Esophagus (tissue), 2 donors: ENCODE data around the gene SLC5A10. TPM values are rescaled to one million over a fixed set of nuclear protein-coding genes. Genes with fewer than 3 reads are reported as not detected.
"Not testable (repeated sequence)": the region's sequence is repeated elsewhere in the genome, so short reads cannot be mapped to it uniquely, and the experiment has no call there.

ENCODE experiments used
- H3K27ac ChIP-seq, 2 donors: one replicate each; pipeline ENCODE4 v1.5.1; 2013; ENCODE audit warnings: low read depth in 2 of 2, mild to moderate bottlenecking in 2 of 2, inconsistent platforms in 1 of 2, low read length in 1 of 2, moderate library complexity in 1 of 2
- H3K27me3 ChIP-seq, 2 donors: one replicate each; pipeline ENCODE4 v1.6.1; 2013; ENCODE audit warnings: low read length in 2 of 2, control low read depth in 1 of 2, mild to moderate bottlenecking in 1 of 2; ENCODE audit not compliant: insufficient read depth in 2 of 2, control insufficient read depth in 1 of 2
- H3K36me3 ChIP-seq, 2 donors: one replicate each; pipeline ENCODE4 v1.6.1; 2013; ENCODE audit warnings: low read length in 1 of 2; ENCODE audit not compliant: control insufficient read depth in 2 of 2, insufficient read depth in 2 of 2
- H3K4me1 ChIP-seq, 2 donors: one replicate each; pipeline ENCODE4 v1.6.1; 2013; ENCODE audit warnings: low read length in 1 of 2; ENCODE audit not compliant: control insufficient read depth in 2 of 2, insufficient read depth in 2 of 2
- H3K4me3 ChIP-seq, 2 donors: one replicate each; pipeline ENCODE4 v1.5.1; 2013; ENCODE audit warnings: low read length in 2 of 2, mild to moderate bottlenecking in 2 of 2, low read depth in 1 of 2, moderate library complexity in 1 of 2
- H3K9me3 ChIP-seq, 2 donors: one replicate each; pipeline ENCODE4 v1.6.1; 2013; ENCODE audit warnings: mild to moderate bottlenecking in 2 of 2, low read depth in 1 of 2, low read length in 1 of 2, moderate library complexity in 1 of 2; ENCODE audit not compliant: control insufficient read depth in 2 of 2, insufficient read depth in 1 of 2
- WGBS, 2 donors: extraction: QIAGEN DNeasy Blood & Tissue Kit; methylation state at CpG; one replicate each; pipeline ENCODE4 v1.1.7; 2013; 5-methylcytosine and 5-hydroxymethylcytosine counted together
- polyA plus RNA-seq, 2 donors: library from polyadenylated mRNA; stranded (reverse); fragments of 200-250 nt; gene quantifications; one replicate each; pipeline ENCODE4 v1.2.3, GENCODE V29; 2013
- donor health status: healthy with polysubstance abuse.
- donor health status: Bipolar disorder and iron deficiency.

Gene SLC5A10
- polyA plus RNA-seq, 2 donors: 0.36 to 0.49 TPM

- Histone ChIP-seq H3K4me1 (no peaks in the 10 kb centered on the region), H3K27ac (no peak overlapping the region), H3K36me3 (peaks cover 3 to 9% of the 10 kb centered on the region in 2 donors), H3K27me3 (no peaks in the 10 kb centered on the region), H3K4me3 (no peak overlapping the region), H3K9me3 (no peaks in the 10 kb centered on the region)
- WGBS, 2 donors: 60 to 73% methylated on average over 2 of the region's 2 CpGs
These were observed 30.5 kb upstream of the SLC5A10 start for GRCh38 chr17:18921485-18921884.

GRCh38 chr17:18921912-18922451, 30.0 kb upstream of the SLC5A10 start:
- Histone ChIP-seq H3K9me3 (no peaks in the 10 kb centered on the region), H3K27me3 (no peaks in the 10 kb centered on the region), H3K4me3 (no peak overlapping the region), H3K27ac (no peak overlapping the region), H3K36me3 (peaks cover 0 to 6% of the 10 kb centered on the region in 2 donors), H3K4me1 (no peaks in the 10 kb centered on the region)
- WGBS, 2 donors: 33 to 40% methylated on average over 4 of the region's 4 CpGs

- not testable (repeated sequence) for H3K9me3 ChIP-seq, H3K4me1 ChIP-seq, H3K36me3 ChIP-seq, H3K4me3 ChIP-seq, H3K27me3 ChIP-seq, H3K27ac ChIP-seq
- 92 to 96% methylated on average over 7 of the region's 7 CpGs for WGBS, 2 donors
These were observed 29.4 kb upstream of the SLC5A10 start for GRCh38 chr17:18922596-18922995.

DNA sequence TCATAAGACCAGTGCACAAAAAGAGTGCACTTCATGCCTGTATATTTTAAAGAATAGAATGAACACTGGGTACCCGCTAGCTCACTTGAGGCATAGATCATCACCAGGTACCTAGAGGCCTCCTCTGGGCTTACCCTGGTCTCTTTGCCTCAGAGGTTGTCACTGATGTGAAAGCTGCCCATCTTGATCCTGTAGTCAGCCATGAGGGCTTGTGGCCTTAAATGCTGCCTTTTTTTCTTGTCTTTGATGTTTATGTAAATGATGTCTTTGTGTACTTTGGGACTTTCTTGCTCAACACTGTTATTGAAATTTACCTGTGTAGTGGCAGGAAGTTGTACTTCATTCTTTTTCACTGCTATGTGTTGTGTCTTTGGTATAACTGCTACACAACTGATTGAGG, 26.8 kb upstream of the SLC5A10 start:
- Histone ChIP-seq H3K27ac (no peak overlapping the region), H3K9me3 (no peaks in the 10 kb centered on the region), H3K27me3 (no peaks in the 10 kb centered on the region), H3K4me3 (no peak overlapping the region), H3K36me3 (peaks cover 0 to 9% of the 10 kb centered on the region in 2 donors), H3K4me1 (no peaks in the 10 kb centered on the region)
- 95 to 97% methylated on average over 1 of the region's 1 CpG for WGBS, 2 donors

DNA sequence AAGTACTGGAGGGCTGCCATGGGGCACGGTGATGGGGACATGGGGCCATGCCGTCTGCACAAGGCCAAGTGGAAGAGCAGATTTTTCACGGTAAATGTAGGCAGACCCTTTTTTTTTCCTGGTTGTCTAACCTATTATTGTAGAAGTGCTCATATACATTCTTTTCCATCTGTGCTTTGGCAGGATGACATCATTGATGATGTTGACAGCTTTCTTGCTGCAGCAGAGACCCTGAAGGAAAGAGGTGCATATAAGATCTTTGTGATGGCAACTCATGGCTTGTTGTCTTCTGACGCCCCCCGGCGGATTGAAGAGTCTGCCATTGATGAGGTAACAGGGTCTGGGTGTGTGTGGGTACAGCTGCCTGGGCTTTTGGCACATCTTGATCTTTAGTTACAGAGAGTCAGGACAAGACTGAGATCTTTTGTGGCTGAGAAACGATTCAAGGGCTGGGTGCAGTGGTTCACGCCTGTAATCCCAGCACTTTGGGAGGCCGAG, 23.3 kb upstream of the SLC5A10 start:
- Histone ChIP-seq H3K36me3 (peaks cover 6 to 16% of the 10 kb centered on the region in 2 donors), H3K4me3 (no peak overlapping the region), H3K4me1 (no peaks in the 10 kb centered on the region), H3K9me3 (no peaks in the 10 kb centered on the region), H3K27me3 (no peaks in the 10 kb centered on the region), H3K27ac (no peak overlapping the region)
- 91 to 92% methylated on average over 9 of the region's 9 CpGs for WGBS, 2 donors

DNA sequence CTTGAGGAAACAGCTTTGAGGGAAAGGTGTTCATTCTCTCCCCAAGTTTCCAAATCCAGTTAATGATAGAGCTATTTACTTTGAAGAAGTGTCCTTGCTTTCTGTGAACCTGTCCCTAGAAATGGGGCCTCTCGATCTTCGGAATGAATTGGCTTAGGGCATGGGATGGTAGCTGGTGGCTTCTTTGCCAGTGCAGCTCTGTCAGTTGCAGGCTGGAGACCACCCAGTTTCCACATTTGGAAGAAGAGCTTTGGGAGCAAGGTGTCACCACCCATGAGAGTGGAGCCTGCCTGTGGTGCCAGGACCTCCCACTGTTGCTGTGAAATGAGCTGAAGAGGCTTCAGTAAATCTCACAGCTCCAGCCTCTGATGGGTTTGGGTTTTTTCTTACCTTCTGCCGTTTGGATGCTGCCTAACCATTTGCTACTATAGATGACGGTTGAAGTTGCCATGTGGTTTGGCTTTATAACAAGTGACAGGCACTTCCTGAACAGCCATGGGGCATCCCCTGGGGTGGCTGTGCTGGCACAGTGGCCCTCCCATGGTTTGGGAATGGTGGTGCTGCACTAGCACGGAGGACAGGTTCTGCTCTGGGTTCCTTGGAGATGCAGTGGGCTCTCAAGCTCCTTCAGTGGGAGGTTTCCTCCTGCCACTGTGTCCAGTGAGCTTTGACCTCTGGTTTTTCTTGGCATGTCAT, 19.5 kb upstream of the SLC5A10 start:
- no peak overlapping the region for H3K27ac ChIP-seq
- no peaks in the 10 kb centered on the region for H3K9me3 ChIP-seq
- 70 to 72% methylated on average over 5 of the region's 5 CpGs for WGBS, 2 donors
- no peaks in the 10 kb centered on the region for H3K27me3 ChIP-seq
- H3K4me3 ChIP-seq: no peak overlapping the region
- no peaks in the 10 kb centered on the region for H3K4me1 ChIP-seq
- H3K36me3 ChIP-seq: peaks cover 6 to 16% of the 10 kb centered on the region in 2 donors

DNA sequence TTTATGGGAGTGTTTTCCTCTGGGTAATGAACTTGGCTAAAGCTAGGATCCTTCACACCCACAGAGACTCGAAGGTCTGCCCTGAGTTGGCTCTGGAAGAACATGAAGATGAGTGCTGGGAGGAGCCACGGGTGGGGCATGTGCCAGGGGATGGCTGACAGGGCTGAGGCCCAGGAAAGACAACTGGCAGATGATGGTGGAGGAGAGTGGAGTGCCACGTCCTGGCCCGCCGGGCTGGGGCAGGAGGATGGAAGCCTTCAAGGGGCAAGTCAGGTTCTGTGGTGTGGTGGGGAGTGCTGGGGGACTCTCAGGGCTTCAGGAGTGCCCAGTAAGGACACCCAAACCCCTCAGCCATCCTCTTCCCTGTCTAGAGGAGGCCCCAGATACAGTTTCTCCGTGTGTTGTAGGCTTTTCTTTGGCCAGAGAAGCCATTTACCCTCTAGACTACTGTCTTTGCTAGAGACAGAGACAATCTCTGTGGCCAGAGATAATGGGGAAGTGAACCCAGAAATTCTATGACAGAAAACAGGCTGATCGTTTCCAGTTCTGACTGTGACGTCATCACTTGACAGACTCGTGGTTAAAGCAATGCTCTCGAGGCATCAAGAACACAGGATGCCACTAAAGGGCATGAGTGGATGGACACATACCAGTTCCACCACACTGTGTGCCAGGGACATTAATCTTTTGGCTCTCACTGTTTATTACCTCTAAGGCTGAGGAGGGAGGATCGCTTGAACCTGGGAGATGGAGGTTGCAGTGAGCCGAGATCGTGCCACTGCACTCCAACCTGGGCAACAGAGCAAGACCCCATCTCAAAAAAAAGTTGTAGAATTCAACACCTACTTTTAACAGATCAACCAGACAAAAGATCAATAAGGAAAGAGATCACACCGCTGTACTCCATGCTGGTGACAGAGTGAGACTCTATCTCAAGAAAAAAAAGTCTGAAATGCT, 18.6 kb upstream of the SLC5A10 start:
- no peaks in the 10 kb centered on the region for H3K27me3 ChIP-seq
- no peaks in the 10 kb centered on the region for H3K9me3 ChIP-seq
- no peak overlapping the region for H3K27ac ChIP-seq
- H3K4me1 ChIP-seq: no peaks in the 10 kb centered on the region
- peaks cover 6 to 12% of the 10 kb centered on the region in 2 donors for H3K36me3 ChIP-seq
- H3K4me3 ChIP-seq: no peak overlapping the region
- WGBS, 2 donors: 72 to 76% methylated on average over 14 of the region's 14 CpGs

- no peak overlapping the region for H3K4me3 ChIP-seq
- 79 to 81% methylated on average over 8 of the region's 8 CpGs for WGBS, 2 donors
- H3K36me3 ChIP-seq: no peaks in the 10 kb centered on the region
- no peak overlapping the region for H3K27ac ChIP-seq
- H3K27me3 ChIP-seq: no peaks in the 10 kb centered on the region
- H3K9me3 ChIP-seq: no peaks in the 10 kb centered on the region
- H3K4me1 ChIP-seq: no peaks in the 10 kb centered on the region
These were observed 13.8 kb upstream of the SLC5A10 start for GRCh38 chr17:18937981-18938691.

DNA sequence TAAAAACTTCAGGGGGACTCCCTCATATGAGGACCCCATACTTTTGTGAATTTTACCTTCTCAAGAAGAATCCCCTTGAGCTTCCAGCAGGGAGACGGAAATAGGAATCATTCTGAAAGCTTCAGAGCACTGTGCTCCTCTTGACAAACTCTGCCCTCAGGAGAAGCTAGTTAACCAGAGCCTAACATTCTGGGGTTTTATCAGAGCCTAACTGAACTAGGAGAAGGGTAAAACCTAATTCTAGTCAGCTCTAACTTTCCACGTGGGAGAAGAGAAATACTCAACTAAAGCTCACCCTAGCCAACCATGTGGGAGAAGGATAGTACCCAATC, 13.3 kb upstream of the SLC5A10 start:
- Histone ChIP-seq H3K27me3 (no peaks in the 10 kb centered on the region), H3K4me1 (no peaks in the 10 kb centered on the region), H3K9me3 (no peaks in the 10 kb centered on the region), H3K36me3 (no peaks in the 10 kb centered on the region), H3K27ac (no peak overlapping the region), H3K4me3 (no peak overlapping the region)
- 73 to 76% methylated on average over 2 of the region's 2 CpGs for WGBS, 2 donors
